Fibroblast of upper back skin (primary cell): ENCODE results near the gene SRGAP3.

ENCODE experiments used
- DNase-seq: peaks from one replicate; pipeline ENCODE4 v3.0.0-alpha.2; 2013

SRGAP3 gene

DNA sequence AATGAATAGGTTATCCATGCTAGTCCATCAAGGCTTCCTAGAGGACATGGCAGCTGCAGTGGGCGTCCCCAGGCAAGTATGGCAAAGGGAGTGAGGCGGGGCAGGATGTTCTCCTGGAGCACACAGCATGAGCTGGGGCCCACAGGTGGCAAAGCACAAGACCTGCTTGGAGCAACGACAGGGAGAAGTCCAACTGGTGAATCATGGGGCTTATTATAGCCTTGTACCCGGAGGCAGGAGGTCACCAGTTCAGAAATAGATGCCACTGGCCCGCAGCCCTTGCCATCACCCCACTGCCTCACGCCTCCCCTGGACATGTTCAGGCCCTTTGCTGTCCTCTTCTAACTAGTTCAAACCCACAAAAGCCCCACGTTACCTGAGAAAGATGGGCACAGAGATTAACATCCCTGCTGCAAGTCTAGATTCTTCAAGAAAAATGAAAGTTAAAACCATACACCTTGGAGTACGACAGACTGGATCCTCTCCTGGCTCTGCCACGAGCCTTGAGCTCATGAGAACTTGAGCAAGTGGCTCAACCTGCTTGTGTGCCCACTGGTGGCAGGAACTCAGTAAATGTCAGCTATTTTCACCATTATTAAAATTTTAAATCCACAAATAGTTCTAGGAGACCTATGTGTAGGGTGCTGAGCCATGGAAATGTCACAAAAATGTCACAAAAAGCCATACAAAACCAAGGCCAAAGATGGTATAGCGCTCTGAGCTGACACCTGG, 1.8 kb upstream of the SRGAP3 start:
- DNase-seq, result no peak

DNA sequence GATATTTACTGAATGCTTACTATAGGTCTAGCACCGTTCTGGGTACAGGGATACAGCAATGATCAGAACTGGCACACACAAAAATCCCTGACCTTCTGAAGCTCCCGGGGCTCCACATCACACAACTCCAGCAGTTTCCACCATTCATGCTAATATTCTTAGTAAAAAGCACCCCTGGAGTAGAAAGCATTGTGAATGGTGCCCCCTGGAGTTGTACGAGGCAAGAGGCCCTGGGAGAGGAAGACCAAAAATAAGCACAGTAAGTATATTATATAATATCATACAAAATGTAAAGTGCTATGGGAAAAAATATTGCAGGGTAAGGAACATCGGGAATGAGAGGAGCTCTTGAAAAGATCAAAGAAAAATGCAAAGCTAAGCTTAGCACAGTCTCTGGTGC, 790 bp upstream of the SRGAP3 start:
- no peak for DNase-seq

DNA sequence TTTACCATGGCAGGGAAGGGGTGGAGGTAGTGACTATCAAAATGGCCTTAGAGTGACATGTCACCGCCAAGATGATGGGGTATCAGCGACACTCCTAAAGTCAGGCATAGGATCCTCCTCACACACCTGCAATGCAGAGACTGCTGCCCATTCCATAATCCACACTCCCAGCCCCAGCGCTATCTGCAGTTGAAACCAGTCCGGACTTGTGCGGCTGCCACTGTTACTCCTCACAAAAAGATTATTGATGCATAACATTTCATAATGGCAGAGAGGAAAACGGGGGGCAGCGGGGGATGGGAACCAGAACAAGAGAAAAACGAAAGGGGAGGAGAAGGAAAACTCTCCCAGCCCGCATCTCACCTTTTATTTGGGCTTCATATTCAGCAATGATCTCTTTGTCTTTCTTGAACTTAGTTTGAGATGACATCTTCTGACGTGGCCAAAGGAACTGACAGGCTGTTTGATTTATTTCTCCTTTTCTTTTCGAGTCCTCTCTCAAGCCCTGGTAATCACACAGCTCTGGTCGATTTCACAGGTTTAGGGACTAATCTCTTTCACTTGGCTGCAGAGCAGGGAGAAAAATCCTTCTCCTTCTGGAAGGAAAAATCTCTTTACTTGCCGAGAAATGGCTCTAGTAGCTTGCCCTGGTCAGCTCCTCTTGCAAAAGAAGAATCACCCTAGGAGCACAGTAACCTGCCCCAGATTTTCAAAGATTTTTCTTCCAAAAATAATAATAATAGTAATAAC, 749 bp downstream of the SRGAP3 start:
- no peak for DNase-seq

DNA sequence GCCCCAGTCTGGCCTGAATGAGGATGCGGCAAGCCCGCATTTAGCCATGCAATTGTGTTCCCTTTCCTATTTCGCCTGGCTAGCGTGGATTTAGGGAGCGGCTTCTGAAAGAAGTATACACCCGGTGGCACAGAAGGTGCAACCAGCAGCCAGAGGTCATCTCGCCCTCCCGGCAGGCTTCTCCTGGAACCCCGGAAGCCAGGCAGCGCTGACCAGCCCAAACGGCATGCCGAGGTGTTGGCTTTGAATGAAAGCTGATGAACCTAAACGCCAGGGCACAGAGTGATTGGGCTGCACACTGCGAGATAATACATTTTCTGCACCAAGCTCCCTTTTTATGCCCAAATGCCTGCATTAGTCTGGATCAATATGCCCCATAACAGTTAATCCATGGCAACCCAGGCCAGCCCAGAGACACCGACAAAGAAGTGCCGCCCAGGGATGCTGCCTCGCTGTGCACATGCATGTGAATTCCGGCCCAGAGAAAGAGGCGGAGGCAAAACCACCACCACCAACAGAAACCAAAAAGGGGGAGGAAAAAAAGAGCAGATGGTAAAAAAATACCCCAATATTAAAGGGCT, 1.4 kb downstream of the SRGAP3 start:
- DNase-seq, result no peak

DNA sequence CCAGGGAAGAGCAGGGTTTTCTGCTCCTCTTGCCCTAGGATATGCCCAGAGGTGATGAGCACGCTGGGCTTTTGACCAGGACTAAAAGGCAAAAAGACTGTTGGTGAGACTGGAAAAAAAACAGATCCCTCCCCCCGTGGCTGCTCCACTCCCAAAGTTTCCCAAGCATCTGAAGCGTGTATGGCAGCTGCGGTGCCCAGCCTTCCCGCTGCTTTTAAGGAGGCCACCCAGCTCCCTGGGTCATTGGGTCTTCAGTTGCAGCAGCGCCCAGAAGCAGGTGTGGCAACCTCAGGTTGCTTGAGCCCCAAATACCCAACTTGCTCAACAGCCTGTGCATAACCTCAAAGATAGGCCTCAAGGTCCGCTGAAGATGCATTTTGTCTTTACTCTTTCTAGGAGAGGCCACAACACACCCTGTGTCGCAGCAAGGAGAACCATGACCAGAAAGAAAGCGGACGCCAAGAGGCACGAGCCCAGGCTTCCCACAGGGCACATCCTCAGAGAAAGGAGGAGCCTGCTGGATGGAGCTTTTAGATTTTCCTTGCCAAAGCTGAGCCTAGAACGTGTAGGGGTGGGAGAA, 2.0 kb downstream of the SRGAP3 start:
- no peak for DNase-seq

DNA sequence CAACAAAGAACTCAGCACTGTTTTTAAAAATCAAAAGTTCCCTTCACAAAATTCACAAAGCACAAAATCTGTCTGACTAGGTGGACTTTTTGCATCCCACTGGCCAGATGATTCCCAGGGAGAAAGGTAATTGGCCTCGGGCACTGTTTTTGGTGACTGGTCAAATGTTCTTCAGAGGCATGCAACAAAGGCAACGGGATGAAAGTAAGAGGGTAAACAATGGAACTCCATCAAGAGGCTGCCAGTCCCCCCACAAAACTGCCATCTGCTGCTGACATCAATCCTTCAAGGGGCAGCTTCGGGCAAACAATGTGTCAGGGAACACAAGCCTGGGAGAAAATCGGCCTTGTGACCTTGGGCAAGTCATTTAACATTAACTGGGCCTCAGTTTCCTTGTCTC, 3.3 kb downstream of the SRGAP3 start:
- DNase-seq, result no peak

DNA sequence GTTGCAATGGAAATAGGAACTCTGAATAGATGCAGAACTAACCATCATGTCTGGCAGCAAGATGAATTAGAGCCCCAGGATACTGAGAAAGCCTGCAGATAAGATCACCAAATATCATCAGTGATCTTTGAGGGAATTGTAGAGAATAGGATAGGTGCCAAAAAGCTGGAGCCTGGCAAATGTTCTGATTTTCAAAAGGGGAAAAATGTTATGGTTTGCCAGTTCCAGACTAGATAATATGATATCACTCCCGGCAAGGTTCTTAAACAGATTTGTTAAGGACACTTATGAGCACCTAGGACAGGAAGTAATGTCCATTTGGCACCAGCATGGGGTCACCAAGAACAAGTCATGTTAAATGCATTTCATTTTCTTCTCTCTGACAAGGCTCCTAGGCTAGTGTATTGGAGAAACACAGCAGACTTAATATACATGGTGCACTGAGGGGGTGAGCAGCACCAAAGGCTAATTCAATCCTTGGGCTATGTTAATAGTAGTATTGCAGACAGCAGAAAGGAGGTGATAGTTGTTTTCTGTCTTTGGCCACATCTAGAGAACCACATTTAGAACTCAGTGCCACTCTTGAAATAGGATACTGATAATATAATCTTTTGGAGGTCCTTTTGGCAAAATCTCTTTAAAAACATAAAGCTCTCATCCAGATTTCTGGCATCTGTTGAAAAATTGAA, 4.8 kb downstream of the SRGAP3 start:
- no peak for DNase-seq

DNA sequence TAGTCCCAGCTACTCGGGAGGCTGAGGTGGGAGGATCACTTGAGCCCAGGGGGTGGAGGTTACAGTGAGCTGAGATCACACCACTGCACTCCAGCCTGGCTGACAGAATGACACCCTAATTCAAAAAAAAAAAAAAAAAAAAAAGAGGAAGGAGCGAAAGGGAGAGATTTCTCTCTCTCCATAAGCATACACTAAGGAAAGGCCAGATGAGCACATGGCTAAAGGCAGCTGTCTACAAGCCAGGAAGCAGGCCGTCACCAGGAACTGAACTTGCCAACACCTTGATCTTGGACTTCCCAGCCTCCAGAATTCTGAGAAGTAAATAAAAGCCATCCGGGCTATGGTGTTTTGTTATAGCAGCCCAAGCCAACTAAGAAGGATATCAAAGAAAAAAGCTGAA, 7.5 kb downstream of the SRGAP3 start:
- no peak for DNase-seq

DNA sequence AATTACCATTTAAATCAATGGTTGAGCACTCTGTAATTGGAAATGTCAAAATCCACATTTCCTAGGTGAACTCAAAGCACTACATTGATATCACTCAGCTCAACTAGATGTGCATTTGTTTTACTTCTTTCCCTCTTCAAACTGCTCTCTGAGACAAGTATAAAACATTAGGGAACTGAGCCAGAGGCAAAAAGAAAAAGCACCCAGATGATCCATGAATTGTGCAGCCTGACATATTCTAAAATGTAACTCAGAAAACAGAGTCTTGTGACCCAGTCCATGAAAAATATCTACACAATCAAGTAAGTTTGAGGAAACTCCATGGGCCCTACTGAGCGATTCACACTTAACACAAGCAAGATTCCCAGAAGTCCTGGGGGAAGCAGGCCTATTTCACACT, 9.8 kb downstream of the SRGAP3 start:
- DNase-seq, result no peak

DNA sequence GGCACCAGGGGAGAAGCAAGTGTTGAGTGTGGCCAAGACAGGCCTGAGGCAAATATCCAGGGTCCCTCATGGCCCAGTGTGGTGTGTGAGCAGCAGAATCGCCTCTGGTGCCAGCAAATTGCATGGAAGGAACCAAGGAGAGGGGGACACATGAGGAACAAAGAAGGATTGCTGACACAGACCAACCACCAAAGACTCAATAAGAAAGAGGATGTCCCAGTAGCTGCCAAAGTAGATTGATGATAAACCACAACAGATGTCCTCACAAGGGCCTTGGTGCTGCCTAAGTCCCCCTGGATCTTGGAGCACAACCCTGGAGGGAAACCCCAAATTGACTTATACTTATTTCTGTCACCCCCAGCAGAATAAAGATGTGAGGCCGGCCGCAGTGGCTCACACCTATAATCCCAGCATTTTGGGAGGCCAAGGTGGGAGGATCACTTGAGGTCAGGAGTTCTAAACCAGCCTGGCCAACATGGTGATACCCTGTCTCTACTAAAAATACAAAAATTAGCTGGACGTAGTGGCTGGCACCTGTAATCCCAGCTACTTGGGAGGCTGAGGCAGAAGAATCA, 10.6 kb downstream of the SRGAP3 start:
- DNase-seq, result no peak

DNA sequence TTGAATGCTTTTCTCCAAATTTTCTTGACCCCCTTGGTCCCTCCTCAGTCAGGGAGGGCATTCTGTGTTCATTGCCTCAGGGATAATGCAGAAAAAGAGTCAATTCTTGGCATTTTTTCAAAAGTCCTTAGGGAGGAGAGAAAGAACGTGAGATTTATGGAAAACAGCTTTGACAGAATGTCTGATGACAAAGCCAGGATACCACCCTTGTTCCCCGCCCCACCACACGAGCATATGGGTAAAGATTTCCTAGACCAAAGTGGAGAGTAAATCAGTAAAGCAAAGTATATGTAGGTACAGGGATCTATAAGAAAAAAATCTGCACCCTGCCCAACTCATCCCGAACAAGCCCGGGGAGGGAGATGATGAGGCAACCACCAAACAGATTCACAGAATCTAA, 11.2 kb downstream of the SRGAP3 start:
- no peak for DNase-seq

DNA sequence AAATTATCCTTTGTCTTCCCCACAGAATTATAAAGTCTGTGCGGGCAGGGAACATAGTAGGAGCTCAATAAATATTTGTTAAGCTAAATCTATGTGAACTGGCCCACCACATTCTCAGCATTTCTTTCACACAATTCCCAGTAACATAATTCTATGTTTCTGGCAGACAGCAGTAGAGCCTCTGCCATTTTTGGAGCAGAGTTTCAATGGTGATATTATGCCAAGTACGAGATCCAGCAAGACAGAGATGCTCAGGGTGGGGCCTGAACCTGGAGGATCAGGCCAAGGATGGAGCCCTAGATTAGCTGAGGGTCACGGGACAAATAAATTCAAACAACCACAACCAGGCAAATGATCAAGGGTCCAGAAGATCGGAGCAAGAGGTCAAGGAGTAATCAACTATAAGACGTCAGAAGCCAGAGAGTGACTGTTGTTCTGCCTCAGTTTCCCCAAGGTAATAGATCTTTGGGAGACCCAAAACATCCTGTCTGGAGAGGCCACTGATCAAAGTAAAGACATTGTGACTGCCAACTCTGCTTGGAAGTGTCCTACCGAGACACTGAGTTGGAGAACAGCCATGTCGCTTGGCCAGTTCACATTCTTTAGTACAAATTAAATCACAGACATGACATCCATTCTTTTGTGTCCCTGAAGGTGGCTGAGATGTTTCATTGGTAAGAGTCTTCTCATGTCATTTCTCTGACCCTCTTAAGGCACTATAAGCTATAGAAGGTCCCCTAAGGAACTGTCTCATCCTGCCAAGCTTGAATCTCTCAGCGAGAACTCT, 15.4 kb downstream of the SRGAP3 start:
- no peak for DNase-seq

DNA sequence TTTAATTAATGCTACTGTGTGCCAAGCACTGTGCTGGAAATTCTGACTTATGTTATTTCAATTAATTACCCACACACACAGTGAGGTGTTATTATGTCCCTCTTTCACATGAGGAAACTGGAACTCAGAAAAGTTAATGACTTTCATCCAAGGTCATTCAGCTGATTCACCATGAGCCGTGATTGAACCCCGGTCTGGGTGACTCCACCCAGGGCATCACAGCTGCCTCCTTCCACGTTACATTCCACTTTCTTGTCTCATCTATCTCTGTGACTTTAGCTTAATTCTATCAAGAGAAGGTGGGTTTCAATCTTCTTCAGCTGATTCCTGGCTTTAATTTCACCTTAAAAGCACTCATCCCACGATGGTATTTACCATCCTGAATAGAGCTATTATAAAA, 16.3 kb downstream of the SRGAP3 start:
- DNase-seq, result no peak

DNA sequence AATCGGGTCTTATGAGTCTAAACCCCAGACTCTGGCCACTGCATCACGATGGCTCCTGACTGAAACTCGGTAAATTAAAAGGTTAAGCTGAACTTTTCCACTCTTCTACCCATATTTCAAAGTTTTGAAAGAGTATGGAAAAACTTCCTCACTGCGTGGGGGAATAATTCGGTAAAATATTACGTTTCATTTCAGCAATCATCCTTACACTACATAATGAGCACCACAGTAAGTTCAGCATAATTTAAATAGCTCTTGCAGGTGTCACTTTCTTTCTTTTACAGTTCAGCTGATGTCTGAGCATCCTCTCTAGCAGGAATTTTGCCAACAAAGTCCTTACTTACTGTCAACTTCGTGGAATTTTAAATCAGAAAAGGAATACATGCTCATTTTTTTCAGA, 17.5 kb downstream of the SRGAP3 start:
- DNase-seq, result no peak

DNA sequence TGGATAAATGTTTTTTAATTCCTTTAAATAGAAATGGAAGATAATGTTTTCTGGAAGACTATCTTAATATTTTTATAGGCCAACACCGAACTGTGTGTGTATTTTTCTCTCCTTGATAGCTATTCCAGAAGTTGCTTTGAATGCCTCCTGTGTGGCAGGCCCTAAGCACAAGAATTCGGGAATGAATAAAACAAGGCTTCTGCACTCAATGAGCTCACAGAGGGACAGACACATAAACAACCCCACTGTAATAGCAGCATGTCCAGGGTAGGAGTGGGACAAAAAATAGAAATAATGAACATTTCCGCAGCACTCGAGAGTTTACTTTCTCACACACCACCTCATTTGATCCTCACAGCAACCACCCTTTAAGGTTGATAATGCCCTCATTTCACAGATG, 18.0 kb downstream of the SRGAP3 start:
- DNase-seq, result no peak

DNA sequence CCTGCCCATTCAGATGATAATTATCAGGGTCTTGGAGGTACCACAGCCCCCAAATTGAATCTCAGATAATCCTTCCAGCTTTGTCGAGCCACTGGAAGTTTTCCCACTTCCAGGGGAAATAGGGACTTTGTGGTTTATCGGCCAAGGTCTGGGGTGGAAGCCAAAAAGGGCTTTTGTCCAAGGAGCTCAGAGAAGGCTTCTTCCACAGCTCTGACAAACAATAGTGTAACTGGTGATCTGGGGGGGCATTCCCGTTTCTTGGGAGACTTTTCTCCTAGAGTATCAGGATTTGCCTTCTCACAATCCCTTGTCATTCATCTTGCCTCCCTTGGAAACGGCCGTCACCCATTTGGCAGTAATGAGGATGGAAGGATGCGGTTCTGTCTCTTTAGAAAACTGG, 18.4 kb downstream of the SRGAP3 start:
- peak; percentile 43 for DNase-seq

DNA sequence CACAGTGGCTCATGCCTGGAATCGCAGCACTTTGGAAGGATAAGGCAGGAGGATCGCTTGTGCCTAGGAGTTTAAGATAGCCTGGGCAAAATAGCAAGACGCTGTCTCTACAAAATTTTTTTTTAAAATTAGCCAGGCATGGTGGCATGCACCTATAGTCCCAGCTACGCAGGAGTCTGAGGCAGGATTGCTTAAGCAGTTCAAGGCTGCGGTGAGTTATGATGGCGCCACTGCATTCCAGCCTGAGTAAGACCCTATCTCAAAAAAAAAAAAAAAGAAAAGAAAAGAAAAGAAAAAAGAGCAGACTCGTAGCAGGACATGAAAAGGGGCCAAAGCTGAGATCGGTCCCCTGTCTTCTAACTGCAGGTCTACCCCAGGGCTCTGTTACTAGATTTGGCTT, 18.9 kb downstream of the SRGAP3 start:
- DNase-seq, result peak; percentile 53

DNA sequence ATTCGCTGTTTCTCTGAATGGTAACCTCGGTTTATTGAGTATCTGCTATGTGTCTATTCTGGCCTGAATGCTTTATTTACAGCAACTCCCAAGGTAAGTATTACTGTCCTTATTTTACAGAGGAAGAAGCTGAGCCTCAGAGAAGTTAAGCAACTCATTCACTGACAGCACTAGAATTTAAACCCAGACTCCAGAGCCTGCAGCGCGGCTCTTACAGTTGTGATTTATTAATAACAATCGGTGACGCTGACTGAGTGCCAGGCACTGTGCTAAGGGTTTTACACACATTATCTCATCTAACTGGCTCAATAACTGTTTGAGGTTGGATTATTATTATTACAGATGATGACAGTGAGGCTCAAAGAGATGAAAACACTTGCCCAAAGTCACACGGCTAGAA, 19.6 kb downstream of the SRGAP3 start:
- no peak for DNase-seq

DNA sequence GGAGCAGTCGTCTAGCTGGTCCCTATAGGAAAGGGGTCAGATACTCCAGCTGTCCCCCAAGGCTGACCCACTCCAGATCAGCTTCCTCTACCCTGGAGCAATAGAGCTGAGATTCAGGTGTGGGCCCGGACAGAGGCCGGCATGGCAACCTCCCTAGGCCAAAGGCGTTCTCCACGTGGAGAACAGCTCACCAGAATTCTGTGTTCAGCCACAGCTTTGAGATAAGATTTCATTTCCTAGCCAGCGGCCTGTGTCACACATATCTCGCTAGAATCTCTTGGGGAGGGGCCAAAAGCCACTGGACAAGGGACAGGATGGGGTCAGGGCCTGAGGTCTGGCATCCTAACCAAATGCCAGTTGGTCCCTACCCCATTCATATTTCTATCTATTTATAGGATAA, 20.1 kb downstream of the SRGAP3 start:
- DNase-seq, result no peak

DNA sequence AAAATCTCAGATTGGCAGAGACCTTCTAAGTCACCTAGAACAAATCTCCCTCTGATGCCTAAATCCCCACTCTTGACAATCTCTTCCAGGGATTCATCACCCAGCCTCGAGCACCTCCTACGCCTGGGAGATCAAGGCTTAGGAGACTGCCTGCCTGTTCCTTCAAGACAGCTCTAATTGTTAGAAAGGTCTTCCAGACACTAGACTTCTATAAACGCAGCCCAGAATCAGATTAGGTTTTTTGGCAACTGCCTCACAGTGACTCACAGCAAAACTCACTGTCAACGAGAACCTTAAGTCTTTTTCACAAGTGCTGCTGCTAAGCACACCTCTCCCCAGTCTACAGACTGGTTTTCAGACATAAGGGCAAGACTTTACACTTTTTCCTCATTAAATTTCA, 23.1 kb downstream of the SRGAP3 start:
- DNase-seq, result peak; percentile 65

DNA sequence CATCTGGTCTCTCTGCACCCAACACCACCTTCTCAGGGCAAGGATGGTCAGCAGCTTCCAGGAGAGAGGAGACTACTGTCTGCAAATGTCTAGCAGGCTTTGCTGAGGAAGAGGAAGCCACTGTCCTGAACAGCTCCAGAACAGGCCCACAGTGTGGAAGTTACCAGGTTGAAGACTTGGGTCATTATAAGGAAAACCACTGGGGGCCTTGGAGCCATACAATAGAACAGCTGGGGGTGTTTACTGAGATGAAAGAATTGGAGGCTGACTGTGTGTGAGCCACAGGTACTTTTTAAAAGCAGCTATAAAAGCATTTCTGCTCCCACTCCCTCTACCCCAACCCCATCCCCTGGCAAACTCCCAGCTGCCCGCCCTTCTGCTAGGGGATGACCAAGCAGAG, 24.2 kb downstream of the SRGAP3 start:
- DNase-seq, result no peak

DNA sequence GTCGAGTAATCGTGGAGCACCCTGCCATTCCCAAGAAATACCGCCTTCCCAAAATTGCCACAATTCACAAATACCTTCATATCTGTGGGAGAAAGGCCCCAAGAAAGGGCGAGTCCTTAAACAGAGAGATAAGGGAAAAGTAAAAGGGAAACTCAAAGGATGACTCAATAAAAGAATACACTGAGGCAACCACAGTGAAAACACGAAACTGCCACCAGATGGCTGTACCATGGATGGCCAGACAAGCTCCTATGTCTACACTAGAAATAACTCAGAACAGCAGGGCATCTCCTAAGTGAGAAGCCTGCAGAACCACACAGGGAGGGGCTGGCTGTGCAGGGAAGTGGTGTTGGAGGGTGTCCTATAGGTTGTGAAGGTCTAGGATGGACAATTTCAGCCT, 25.0 kb downstream of the SRGAP3 start:
- peak; percentile 33 for DNase-seq
